ENCODE data around the gene POLA2. TPM values are rescaled to one million over a fixed set of nuclear protein-coding genes. Genes with fewer than 3 reads are reported as not detected.
A peak's percentile ranks its signal among the peaks of the same experiment; 100 is the strongest.

Gene POLA2
- total and polyA plus RNA-seq, 7 donors, result 3.6 to 13.4 (median 4.9) TPM

GRCh38 chr11:65278356-65278755 lies 16.6 kb downstream of the POLA2 start:
- Histone ChIP-seq H3K4me3 (no peak overlapping the region), H3K36me3 (peaks cover 0 to 24% (median 4%) of the 10 kb centered on the region in 4 donors), H3K27me3 (no peaks in the 10 kb centered on the region), H3K4me1 (peaks cover 0 to 41% (median 36%) of the 10 kb centered on the region in 4 donors), H3K9me3 (no peaks in the 10 kb centered on the region), H3K27ac (peak overlapping the region; percentile 49 to 62 (median 59))
- intact Hi-C loops (cut with DNase I), result no loop called here
- TF ChIP-seq EP300 (IDR thresholded peaks at IDR 0.05) (no peak), CTCF (IDR thresholded peaks at IDR 0.05) (no peak), POLR2A (IDR thresholded peaks at IDR 0.05) (no peak), POLR2AphosphoS5 (IDR thresholded peaks at IDR 0.05) (no peak)
- no peak for DNase-seq
- 90 to 93% methylated on average over 2 of the region's 2 CpGs for WGBS, 2 donors

- DNase-seq, result peak; percentile 21
- H3K27ac ChIP-seq, result peak overlapping the region; percentile 27 to 62 (median 56)
- WGBS, 2 donors, result 92 to 94% methylated on average over 4 of the region's 4 CpGs
- intact Hi-C loops (cut with DNase I), result no loop called here
- TF ChIP-seq POLR2AphosphoS5 (IDR thresholded peaks at IDR 0.05), result no peak
- TF ChIP-seq POLR2A (IDR thresholded peaks at IDR 0.05), result no peak
- no peak for TF ChIP-seq EP300 (IDR thresholded peaks at IDR 0.05)
- TF ChIP-seq CTCF (IDR thresholded peaks at IDR 0.05), result no peak
- H3K4me3 ChIP-seq, result no peak overlapping the region
- peaks cover 0 to 25% (median 4%) of the 10 kb centered on the region in 4 donors for H3K36me3 ChIP-seq
- H3K4me1 ChIP-seq, result peaks cover 0 to 41% (median 36%) of the 10 kb centered on the region in 4 donors
- no peaks in the 10 kb centered on the region for H3K9me3 ChIP-seq
- H3K27me3 ChIP-seq, result no peaks in the 10 kb centered on the region
Observed at GRCh38 chr11:65279279-65279678, 17.5 kb downstream of the POLA2 start.

- intact Hi-C loops (cut with DNase I), result no loop called here
- DNase-seq, result peak; percentile 79
- Histone ChIP-seq H3K27ac (peak overlapping the region; percentile 27 to 62 (median 56)), H3K27me3 (no peaks in the 10 kb centered on the region), H3K9me3 (no peaks in the 10 kb centered on the region), H3K4me3 (no peak overlapping the region), H3K36me3 (peaks cover 0 to 25% (median 4%) of the 10 kb centered on the region in 4 donors), H3K4me1 (peaks cover 0 to 38% (median 36%) of the 10 kb centered on the region in 4 donors)
- TF ChIP-seq CTCF (IDR thresholded peaks at IDR 0.05), result no peak
- TF ChIP-seq POLR2AphosphoS5 (IDR thresholded peaks at IDR 0.05), result peak in 1 of 4 donors; percentile 2
- TF ChIP-seq EP300 (IDR thresholded peaks at IDR 0.05), result no peak
- TF ChIP-seq POLR2A (IDR thresholded peaks at IDR 0.05), result no peak
- 30 to 51% methylated on average over 5 of the region's 5 CpGs for WGBS, 2 donors
Observed at GRCh38 chr11:65279741-65280440, 18.1 kb downstream of the POLA2 start.

GRCh38 chr11:65280646-65281045 lies 18.9 kb downstream of the POLA2 start:
- H3K27ac ChIP-seq, result peak overlapping the region in 3 of 4 donors; percentile 49 to 62 (median 62)
- no peak for TF ChIP-seq EP300 (IDR thresholded peaks at IDR 0.05)
- no peak for TF ChIP-seq POLR2AphosphoS5 (IDR thresholded peaks at IDR 0.05)
- TF ChIP-seq CTCF (IDR thresholded peaks at IDR 0.05), result no peak
- TF ChIP-seq POLR2A (IDR thresholded peaks at IDR 0.05), result no peak
- 94% methylated on average over 4 of the region's 4 CpGs for WGBS, 2 donors

More at GRCh38 chr11:65280646-65281045, 18.9 kb downstream of the POLA2 start:
- Histone ChIP-seq H3K36me3 (peaks cover 0 to 25% (median 4%) of the 10 kb centered on the region in 4 donors), H3K9me3 (no peaks in the 10 kb centered on the region), H3K27me3 (no peaks in the 10 kb centered on the region), H3K4me3 (no peak overlapping the region), H3K4me1 (peaks cover 0 to 33% (median 30%) of the 10 kb centered on the region in 4 donors)
- intact Hi-C loops (cut with DNase I), result no loop called here
- DNase-seq, result no peak

All from sigmoid colon (tissue), 7 donors.